HG02943 (cell line): ENCODE results near the gene MED26.
"Not testable (repeated sequence)": the region's sequence is repeated elsewhere in the genome, so short reads cannot be mapped to it uniquely, and the experiment has no call there.

Experiments used
- ATAC-seq: cut with Tn5 transposase; IDR thresholded peaks from one replicate; pipeline ENCODE4 v1.9.1; 2021; ENCODE audit warnings: mild to moderate bottlenecking, low read depth, moderate library complexity; ENCODE audit not compliant: unreplicated experiment

Gene MED26

GRCh38 chr19:16628183-16628983 is at the start of gene MED26:
MED26 (minus strand) TSS chr19:16628204; CDS start chr19:16627943, 261 bp downstream.
- ATAC-seq: peak; percentile 75

DNA sequence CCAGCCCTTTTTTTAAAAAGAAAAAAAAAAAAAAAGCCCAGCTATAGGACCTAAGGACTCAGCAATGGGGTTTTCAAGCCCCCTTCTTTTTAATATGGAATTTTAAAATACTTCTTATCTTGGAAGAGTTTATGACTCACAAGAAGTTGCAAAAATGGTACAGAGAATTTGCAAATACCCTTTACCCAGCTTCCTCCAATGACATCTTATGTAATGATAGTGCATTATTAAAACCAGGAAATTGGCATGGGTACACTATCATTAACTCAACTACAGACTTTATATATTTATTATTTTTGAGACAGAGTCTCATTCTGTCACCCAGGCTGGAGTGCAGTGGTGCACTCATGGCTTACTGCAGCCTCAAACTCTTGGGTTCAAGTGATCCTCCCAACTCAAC is 49.1 kb upstream of the MED26 start:
- no peak for ATAC-seq

DNA sequence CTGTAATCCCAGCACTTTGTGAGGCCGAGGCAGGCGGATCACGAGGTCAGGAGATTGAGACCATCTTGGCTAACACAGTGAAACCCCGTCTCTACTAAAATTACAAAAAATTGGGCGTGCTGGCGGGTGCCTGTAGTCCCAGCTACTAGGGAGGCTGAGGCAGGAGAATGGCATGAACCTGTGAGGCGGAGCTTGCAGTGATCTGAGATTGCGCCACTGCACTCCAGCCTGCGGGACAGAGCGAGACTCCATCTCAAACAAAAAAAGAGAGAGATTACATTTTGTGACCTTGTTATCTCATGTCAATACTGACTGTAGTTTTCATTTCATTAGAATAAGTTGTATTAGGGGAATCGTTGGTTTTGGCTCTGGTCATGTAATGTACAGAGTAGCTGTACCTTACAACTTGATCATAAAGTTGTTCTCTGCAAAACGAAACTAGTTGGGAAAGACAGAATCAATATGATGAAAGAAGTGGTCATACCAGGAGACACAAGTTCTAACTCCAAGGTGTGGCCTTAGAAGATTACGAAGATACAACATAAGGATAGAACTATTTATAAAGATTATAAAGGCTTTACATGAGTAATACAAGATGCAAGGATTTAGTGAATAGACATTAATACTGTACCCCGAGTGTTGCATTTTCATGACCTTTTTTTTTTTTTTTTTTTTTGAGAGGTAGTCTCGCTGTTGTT is 48.2 kb upstream of the MED26 start:
- no peak for ATAC-seq

GRCh38 chr19:16673839-16674238 is 45.8 kb upstream of the MED26 start:
- ATAC-seq: not testable (repeated sequence)

GRCh38 chr19:16673231-16673630 is 45.2 kb upstream of the MED26 start:
- ATAC-seq: no peak

DNA sequence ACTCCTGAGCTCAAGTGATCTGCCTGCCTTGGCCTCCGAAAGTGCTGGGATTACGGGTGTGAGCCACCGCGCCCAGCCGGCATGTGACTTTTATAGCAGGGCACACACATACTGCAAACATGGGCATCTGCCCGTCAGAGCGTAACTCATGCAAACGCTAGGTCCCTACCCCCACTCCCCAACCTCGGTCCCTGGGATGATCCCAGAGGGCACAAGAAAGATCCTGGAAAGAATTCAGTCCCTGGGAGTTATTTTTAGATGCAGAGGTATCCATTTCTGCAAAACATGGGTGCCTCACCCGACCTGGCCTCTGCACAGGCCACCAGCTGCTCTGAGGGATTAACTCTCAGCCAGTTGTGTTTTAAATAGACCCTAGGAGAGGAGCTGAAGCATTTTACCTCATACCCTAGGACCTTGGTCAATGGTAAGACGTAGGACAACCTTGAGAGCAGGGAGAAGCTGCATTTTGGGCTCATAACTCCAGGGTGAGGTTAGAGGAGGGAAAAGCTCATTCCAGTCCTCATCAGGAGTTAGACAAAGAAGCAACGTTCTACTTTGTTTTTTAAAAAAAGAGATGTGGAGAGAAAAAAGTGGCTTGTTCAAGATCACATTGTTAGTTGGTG is 43.8 kb upstream of the MED26 start:
- ATAC-seq: no peak

DNA sequence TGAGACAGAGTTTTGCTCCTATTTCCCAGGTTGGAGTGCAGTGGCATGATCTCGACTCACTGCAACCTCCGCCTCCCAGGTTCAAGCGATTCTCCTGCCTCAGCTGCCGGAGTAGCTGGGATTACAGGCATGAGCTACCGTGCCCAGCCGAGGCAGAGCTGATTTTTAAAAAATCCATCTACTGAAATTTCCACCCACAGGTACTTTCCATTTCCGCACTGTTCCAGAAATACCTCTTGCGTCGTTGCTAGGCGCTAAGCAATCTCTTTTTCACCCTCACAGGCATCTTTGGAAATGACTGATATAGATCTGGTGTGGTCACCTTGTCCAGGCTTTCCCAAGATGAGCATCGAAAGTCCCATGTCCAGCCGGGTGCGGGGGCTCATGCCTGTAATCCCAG is 42.3 kb upstream of the MED26 start:
- ATAC-seq: no peak

DNA sequence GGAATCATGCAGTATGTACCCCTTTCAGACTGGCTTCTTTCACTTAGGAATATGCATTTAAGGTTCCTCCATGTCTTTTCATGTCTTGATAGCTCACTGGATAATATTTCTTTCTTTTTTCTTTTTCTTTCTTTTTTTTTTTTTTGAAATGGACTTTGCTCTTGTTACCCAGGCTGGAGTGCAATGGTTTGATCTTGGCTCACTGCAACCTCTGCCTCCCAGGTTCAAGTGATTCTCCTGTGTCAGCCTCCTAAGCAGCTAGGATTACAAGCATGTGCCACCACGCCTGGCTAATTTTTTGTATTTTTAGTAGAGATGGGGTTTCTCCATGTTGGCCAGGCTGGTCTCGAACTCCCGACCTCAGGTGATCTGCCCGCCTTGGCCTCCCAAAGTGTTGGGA is 40.7 kb upstream of the MED26 start:
- ATAC-seq: not testable (repeated sequence)

GRCh38 chr19:16668176-16668575 is 40.2 kb upstream of the MED26 start:
- no peak for ATAC-seq

DNA sequence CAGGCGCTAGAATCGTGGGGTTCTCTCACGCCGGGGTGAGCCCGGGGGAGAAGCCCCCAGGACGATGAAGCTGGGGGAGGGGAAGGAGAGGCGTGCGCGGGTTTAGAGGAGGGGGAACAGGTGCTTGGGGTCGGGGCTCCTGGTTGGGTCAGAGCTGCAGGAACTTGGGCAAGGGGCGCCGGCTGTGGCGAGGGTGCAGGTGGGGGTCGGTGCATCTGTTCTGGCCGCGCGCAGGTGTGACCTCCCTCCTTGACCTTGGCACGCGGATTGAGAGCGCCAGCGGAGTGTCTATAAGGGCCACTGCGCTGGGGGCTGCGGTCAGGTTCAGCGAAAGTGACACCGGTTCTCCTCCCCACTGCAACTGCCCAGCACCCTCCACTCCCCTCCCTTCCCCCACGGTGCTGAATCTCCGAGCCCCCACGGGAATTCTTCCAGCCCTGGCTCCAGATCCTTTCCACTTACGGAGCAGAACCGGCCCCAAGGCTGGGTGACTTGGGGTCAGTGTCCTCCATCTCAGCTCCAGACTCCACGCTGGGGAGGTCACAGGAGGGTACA is 33.6 kb upstream of the MED26 start:
- no peak for ATAC-seq

GRCh38 chr19:16660763-16661479 is 32.9 kb upstream of the MED26 start, which contains the start of gene TMEM38A:
TMEM38A (plus strand) TSS chr19:16661139; CDS start chr19:16661218, 79 bp downstream.
- ATAC-seq: peak; percentile 8

DNA sequence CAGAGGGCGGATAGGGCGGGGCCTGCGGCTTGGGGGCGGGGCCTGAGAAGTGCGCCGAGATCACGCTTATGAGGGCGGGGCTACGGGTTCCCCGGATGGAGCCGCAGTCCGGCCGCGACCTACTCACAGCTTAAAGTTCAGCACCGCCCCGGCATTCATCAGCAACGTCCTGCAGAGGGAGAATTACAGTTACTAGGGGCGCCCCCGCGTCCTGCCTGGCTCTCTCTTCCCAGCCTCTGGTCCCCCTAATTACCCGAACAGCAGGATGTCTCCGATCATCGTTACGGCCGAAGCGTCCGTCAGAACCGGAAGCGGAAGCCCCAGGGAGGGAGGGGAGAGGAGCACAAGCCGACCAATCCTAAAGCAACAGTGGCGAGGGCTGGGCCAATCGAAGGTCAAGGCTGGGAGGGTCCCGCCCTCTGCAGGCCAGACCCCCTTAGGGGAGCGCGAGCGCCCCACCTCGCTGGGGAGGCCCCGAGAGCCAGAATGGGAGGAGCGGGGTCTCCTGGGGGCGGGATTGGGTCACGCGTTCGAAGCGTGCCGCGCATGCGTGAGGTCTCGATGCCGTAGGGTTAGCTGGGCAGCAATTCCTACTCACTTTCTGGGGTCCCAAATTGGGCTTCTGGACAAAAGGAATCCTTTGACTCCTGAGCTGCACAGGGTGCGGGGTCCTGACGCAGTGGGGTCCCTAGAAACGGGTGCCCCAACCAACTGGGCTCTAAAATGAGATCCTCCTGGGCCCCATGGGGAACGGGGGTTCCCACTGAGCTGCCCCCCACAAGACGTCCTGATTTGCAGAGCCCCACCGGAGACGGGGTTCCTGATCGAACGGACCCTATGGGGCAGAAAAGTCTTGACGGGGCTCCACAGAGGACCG is 32.1 kb upstream of the MED26 start, which contains the start of gene SMIM7:
TSS of gene SMIM7 (minus strand) at position 313 of the 877 bp plus-strand sequence. CDS start at position 279, 34 bp downstream.
- peak; percentile 80 for ATAC-seq

DNA sequence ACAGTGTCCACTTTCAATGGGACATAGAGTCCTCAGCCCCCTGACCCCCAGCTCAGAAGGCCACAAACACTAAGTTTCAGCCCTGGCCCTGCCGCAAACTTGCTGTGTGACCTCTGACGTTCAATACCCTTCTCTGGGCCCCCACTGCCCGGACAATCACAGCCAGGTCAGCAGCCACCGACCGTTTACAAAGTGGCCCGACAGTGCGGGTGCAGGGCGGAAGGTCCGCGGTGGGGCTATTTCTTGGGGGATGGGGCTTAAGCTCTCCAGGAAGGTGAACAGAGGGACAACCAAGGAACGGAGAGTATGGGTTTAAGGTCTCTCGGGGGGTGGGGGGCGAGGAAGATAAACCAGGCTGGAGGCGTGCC is 31.4 kb upstream of the MED26 start:
- ATAC-seq: no peak

GRCh38 chr19:16657384-16657783 is 29.4 kb upstream of the MED26 start:
- no peak for ATAC-seq

DNA sequence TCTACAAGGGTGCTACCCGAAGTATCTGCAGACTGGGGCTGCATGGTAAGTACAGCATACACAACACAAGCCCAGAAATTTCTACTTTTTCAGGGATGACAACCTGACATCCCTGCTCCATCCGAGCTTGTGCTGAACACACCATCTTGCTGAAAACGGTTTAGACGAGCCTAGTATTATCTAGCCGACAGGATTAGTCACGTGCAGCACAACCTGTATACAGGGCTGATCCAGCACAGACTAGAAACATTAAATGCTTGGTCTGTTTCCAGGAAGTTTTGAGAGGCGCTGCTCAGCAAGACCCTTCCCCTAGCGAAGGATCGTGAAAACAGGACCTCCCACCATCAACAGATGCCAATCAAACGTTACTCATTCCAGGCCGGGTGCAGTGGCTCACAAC is 27.7 kb upstream of the MED26 start:
- ATAC-seq: no peak

DNA sequence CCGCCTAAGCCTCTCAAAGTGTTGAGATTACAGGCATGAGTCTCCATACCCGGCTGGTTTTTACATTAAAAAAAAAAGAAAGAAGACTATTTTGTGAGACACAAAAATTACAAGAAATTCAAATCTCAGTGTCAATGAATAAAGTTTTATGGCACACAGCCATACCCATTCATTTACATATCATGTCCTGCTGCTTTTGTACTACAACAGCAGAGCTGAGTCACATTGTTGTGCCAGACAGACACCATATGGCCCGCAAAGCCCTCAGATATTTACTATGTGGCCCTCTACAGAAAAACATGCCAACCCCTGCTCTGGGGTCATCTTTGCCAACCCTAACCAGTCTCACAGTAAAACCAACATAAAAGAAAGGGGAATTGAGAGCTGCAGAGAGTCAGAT is 26.6 kb upstream of the MED26 start:
- no peak for ATAC-seq

GRCh38 chr19:16654140-16654539 is 26.1 kb upstream of the MED26 start:
- ATAC-seq: no peak

DNA sequence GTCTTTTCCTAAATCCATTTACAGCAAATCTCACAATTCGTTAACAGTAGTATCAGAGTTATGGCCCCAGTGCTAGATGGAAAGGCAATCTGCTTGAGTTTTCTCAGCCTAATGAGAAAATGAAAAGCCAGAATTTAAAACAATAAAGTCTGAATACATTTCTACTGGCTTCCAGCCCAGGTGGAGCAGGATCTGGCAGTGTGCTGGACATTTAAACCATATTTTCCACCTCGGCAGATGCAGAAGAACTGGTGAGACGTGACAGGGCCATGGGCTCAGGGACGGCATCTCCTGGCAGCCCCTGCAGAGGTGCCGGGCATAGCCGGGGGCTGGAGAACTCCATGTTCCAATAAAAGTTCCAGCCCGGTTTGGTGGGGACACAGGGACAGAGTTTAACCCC is 24.9 kb upstream of the MED26 start:
- ATAC-seq: no peak

- not testable (repeated sequence) for ATAC-seq
Measured at GRCh38 chr19:16651421-16652188, 23.6 kb upstream of the MED26 start.
